Body of pancreas (tissue), 4 donors: Measurements from ENCODE around the gene SBF2.
A peak's percentile ranks its signal among the peaks of the same experiment; 100 is the strongest.

Source experiments
- CTCF ChIP-seq, 7 experiments: fragments of 450-650 bp in 4 of 7; fragments of 200-600 bp in 3 of 7; sonication (generic) in 3 of 7; IDR thresholded peaks; one replicate each; pipeline ENCODE4 v1.5.1; 2016 to 2019; ENCODE audit warnings: antibody characterized with exemption in 7 of 7
- POLR2A ChIP-seq, 3 donors: fragments of 450-650 bp; IDR thresholded peaks; one replicate each; pipeline ENCODE4 v1.6.1; 2016; ENCODE audit warnings: antibody characterized with exemption in 3 of 3, mild to moderate bottlenecking in 2 of 3

- no peak for TF ChIP-seq CTCF (IDR thresholded peaks at IDR 0.05)
- TF ChIP-seq POLR2A (IDR thresholded peaks at IDR 0.05), result peak; percentile 15 to 81 (median 71)
These were observed at the start of gene SBF2 for GRCh38 chr11:10293423-10294289.
